AG09309 (cell line): Measurements from ENCODE around the gene CNTN6.

Experiments used
- DNase-seq: peaks from one replicate; pipeline ENCODE4 v3.0.0-alpha.2; 2010; ENCODE audit warnings: low read depth
- H3K4me3 ChIP-seq: 2 replicates; pipeline ENCODE4 v1.5.1; 2011; ENCODE audit warnings: mild to moderate bottlenecking, low read depth, low read length, moderate library complexity; ENCODE audit not compliant: control insufficient read depth
- TF ChIP-seq, protein P1 (sequence below): IDR thresholded peaks from 2 replicates; pipeline ENCODE4 v1.5.1; 2011; ENCODE audit warnings: mild to moderate bottlenecking, low read depth, low read length, inconsistent platforms; ENCODE audit not compliant: insufficient read depth, control insufficient read depth; ENCODE audit errors: missing control alignments

CNTN6 gene

DNA sequence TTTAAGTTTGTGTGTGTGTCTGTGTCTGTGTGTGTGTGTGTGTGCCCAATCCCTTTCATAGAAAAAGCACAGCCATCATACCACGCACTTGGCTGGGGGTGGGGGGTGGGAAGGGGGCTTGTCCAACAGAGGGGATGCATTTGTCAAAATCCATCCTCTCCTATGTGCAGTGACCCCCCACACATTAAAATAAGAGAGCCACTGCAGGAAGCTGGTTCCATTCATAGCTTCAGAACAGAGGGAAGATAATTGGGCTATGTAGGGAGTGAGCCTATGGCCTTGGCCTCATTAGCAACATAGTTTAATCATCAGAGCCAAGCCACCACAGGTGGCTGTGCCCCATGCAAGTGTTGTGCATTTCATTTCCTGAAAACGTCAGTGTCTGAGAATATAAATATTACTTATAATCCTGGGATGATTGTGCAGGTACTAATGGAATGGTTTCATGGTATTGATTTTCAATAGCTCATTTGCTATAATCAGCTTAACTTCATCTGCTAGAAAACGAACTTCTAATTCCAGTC lies 330.8 kb downstream of the CNTN6 start:
- TF ChIP-seq, protein P1, sequence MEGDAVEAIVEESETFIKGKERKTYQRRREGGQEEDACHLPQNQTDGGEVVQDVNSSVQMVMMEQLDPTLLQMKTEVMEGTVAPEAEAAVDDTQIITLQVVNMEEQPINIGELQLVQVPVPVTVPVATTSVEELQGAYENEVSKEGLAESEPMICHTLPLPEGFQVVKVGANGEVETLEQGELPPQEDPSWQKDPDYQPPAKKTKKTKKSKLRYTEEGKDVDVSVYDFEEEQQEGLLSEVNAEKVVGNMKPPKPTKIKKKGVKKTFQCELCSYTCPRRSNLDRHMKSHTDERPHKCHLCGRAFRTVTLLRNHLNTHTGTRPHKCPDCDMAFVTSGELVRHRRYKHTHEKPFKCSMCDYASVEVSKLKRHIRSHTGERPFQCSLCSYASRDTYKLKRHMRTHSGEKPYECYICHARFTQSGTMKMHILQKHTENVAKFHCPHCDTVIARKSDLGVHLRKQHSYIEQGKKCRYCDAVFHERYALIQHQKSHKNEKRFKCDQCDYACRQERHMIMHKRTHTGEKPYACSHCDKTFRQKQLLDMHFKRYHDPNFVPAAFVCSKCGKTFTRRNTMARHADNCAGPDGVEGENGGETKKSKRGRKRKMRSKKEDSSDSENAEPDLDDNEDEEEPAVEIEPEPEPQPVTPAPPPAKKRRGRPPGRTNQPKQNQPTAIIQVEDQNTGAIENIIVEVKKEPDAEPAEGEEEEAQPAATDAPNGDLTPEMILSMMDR: no peak
- no peak overlapping the region for H3K4me3 ChIP-seq
- DNase-seq: no peak

DNA sequence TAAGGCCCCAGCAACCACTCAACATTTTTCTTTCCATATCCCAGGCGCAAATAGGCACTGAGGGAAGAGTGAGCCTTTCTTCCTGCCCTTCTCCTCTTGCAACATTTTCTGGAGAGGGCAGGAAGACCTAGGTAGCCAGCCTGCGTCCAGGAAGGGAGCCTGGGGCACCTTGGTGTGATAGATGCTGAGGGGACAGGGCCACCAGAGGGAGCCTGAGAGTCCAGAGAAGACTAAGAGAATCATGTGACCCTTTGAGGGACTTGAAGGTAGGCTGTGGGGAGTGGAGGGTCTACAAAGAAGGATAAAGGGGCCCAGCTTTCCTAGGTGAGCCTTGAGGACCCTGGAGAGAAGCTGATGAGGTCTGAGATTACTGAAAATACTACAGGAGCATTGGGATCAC lies 346.6 kb downstream of the CNTN6 start:
- H3K4me3 ChIP-seq: no peak overlapping the region
- TF ChIP-seq, protein P1: no peak
- no peak for DNase-seq

DNA sequence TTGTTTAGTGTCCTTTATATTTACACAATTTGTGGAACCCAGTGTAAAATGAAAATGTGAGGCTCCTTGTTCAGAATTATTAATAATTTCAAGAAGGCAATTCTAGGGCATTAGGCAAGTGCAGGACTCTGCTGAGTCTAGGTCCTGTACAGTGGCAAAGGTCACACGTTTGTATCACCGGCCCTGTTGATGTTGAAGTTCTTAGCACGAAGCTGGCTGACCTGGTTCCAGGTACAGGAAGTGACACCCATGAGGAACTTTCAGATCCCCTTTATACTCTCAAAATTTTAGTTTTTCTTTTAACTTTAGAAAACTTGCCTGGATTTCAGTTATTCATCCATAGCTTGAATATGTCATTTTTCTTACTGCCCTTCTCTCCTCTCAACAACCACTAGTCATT lies 349.4 kb downstream of the CNTN6 start:
- H3K4me3 ChIP-seq: no peak overlapping the region
- TF ChIP-seq, protein P1: no peak
- DNase-seq: no peak

DNA sequence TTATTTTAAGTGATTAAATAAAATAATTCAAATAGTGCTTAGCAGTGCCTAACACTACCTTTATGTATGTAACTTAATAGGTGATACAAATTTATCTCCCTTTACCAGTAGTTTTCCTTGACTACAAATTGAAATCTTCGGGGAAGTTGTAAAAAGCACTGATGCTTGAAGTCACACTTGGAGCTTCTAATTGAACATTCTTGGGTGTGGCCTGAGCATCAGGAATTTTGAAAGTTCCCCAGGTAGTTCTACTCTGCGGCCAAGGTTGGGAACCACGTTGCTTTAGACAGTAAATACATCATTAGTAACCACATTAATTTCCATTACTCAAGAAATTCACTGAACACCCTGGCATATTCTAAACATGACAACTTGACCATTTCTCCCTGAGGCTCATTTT lies 351.4 kb downstream of the CNTN6 start:
- TF ChIP-seq, protein P1: no peak
- no peak overlapping the region for H3K4me3 ChIP-seq
- no peak for DNase-seq

DNA sequence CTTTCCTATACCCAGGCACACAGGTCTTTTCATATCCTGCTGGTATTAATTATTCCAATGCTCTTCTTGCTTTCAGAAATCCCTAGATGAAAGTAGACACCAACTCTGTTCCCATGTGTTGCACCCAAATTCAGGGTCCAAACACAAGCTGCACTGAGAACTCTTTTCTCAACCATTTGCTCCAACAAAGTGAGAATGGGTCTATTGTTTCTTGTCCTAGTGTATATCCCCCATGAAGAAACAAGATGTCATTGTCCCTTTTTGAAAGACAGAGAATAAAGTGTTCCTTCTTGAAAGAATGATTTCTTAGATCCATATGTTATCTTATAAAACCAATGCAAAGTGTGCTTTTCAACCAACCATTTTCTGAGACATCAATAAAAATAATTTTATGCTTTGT lies 353.7 kb downstream of the CNTN6 start:
- TF ChIP-seq, protein P1: no peak
- no peak for DNase-seq
- H3K4me3 ChIP-seq: no peak overlapping the region

DNA sequence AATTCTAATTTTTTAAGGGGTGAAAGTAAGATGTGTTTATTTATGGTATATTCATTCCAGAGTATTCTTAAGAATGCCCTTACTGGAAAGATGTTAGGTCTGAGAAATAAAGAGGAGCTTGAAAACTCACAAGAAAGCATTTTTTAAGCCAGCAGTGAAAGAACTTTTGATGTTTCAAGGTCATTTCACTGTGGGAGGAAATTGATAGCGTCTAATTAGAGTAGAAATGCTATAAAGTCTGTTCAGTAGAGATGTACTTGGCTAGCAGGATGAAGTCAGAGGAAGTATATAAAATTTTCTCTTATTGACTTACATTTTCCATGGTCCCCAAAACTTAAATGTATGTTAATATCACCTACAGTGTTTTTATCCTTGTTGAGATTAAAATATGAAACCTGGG lies 354.6 kb downstream of the CNTN6 start:
- no peak for DNase-seq
- TF ChIP-seq, protein P1: no peak

DNA sequence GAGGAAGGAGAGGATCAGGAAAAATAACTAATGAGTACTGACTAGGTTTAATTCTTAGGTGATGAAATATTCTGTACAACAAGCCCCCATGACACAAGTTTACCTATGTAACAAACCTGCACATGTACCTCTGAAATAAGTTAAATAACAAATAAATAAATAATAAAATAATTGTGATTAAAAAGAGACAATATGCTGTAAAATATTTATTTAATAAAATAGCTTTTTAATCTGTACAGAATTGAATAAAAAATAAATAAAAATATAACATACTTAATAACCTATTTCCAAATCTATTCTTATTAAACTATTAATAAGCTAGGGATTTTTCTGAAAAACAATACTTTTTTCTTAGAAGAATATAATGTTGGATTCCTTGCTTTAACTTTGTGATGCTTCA lies 355.6 kb downstream of the CNTN6 start:
- TF ChIP-seq, protein P1: no peak
- DNase-seq: no peak
- no peak overlapping the region for H3K4me3 ChIP-seq

More for the DNA sequence above, 354.6 kb downstream of the CNTN6 start:
- H3K4me3 ChIP-seq: no peak overlapping the region
